Effector memory CD4-positive, alpha-beta T cell (primary cell): Measurements from ENCODE around the gene SNU13.
"Not testable (repeated sequence)": the region's sequence is repeated elsewhere in the genome, so short reads cannot be mapped to it uniquely, and the experiment has no call there.

ENCODE experiments used
- DNase-seq, 3 donors: peaks; one replicate each; pipeline ENCODE4 v3.0.0-alpha.2; 2020
- H3K27ac ChIP-seq: 2 replicates; pipeline ENCODE4 v1.7.0; 2013; ENCODE audit warnings: mild to moderate bottlenecking, low read length, moderate library complexity; ENCODE audit not compliant: insufficient read depth, poor library complexity, severe bottlenecking
- H3K27me3 ChIP-seq: replicated peaks from 2 replicates; pipeline ENCODE4 v1.7.0; 2013; ENCODE audit warnings: mild to moderate bottlenecking, low read length; ENCODE audit not compliant: insufficient read depth, control insufficient read depth, poor library complexity, severe bottlenecking
- H3K36me3 ChIP-seq: 2 replicates; pipeline ENCODE4 v1.7.0; 2013; ENCODE audit warnings: mild to moderate bottlenecking, low read length, moderate library complexity; ENCODE audit not compliant: control insufficient read depth, insufficient read depth
- H3K4me1 ChIP-seq: 2 replicates; pipeline ENCODE4 v1.7.0; 2013; ENCODE audit warnings: low read length, mild to moderate bottlenecking; ENCODE audit not compliant: control insufficient read depth, insufficient read depth, poor library complexity, severe bottlenecking
- H3K4me3 ChIP-seq: 2 replicates; pipeline ENCODE4 v1.7.0; 2013; ENCODE audit warnings: low read length, low read depth, mild to moderate bottlenecking; ENCODE audit not compliant: insufficient read depth, poor library complexity, severe bottlenecking
- H3K9me3 ChIP-seq: 2 replicates; pipeline ENCODE4 v1.7.0; 2013; ENCODE audit warnings: mild to moderate bottlenecking, low read length, moderate library complexity; ENCODE audit not compliant: control insufficient read depth

Gene SNU13

DNA sequence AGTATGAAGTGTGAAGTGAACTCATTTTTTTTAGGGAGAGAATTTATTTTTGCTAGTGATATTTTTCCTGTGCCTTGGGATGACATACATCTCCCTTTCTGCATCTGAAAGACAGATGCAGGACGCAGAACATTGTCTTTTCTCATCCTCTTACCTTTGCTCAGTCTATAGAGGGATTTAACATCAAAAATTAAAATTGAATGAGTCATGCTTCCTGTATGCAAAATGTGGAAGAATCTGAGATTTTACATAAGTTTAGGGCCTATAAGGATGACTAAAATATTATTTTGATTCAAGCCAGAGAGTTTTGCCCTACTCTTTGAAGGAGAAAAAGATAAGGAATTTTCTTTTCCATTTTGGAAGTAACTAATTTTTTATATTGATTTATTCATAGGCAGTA, 40.2 kb downstream of the SNU13 start:
- peaks cover 71% of the 10 kb centered on the region for H3K36me3 ChIP-seq

DNA sequence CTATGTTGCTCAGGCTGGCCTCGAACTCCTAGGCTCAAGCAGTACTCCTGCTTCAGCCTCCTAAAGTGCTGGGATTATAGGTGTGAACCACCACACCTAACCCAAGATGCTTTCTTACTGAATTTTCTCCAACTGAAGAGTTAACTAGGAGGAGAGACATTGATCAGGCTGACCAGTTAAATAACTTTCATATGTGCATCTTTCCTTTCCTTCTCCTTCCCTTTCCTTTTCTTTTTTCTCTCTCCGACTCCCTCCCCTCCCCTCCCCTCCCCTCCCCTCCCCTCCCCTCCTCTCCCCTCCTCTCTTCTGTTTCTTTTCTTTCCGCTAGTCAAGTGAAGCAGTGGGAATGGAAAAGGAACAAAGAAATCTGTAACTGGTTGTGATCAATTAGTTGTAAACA, 40.9 kb downstream of the SNU13 start:
- Histone ChIP-seq H3K27me3 (no peaks in the 10 kb centered on the region), H3K4me3 (no peak overlapping the region), H3K4me1 (no peaks in the 10 kb centered on the region), H3K27ac (no peak overlapping the region), H3K9me3 (no peaks in the 10 kb centered on the region), H3K36me3 (peaks cover 70% of the 10 kb centered on the region)
- no peak for DNase-seq

More for the DNA sequence above, 40.2 kb downstream of the SNU13 start:
- Histone ChIP-seq H3K4me3 (no peak overlapping the region), H3K9me3 (no peaks in the 10 kb centered on the region), H3K27me3 (no peaks in the 10 kb centered on the region), H3K27ac (no peak overlapping the region), H3K4me1 (no peaks in the 10 kb centered on the region)
- no peak for DNase-seq

DNA sequence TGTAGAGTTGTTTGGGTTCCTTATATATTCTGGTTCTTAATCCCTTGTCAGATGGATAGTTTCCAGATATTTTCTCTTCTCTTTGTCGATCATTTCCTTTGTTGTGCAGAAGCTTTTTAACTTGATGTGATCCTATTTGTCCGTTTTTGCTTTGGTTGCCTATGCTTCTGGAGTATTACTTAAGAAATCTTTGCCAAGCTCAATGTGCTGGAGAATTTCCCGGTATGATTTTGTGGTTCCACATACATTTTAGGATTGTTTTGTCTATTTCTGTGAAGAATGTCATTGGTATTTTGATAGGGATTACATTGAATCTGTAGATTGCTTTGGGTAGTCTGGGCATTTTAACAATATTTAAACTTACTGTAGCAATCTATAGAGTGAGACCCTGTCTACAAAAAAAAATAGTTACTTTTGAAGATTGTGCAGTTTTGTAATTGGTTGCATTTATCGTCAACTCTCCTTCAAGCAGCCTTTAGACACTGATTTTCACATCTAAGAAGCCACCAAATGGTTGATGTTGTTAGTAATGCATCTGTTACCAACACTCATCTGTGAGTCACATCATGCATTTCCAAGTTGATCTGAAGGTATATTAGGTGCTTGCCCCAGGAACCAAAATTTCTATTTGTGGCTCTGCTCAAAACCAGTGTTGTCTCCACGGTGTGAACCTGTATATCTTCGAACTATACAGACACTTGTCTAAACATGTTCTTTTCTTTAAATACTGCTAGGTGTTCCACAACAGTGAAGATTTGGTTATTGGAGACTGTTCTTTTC, 46.1 kb downstream of the SNU13 start:
- H3K4me1 ChIP-seq: no peaks in the 10 kb centered on the region
- no peak overlapping the region for H3K4me3 ChIP-seq
- H3K9me3 ChIP-seq: no peaks in the 10 kb centered on the region
- no peak overlapping the region for H3K27ac ChIP-seq
- no peaks in the 10 kb centered on the region for H3K27me3 ChIP-seq
- H3K36me3 ChIP-seq: peaks cover 77% of the 10 kb centered on the region
- no peak for DNase-seq

DNA sequence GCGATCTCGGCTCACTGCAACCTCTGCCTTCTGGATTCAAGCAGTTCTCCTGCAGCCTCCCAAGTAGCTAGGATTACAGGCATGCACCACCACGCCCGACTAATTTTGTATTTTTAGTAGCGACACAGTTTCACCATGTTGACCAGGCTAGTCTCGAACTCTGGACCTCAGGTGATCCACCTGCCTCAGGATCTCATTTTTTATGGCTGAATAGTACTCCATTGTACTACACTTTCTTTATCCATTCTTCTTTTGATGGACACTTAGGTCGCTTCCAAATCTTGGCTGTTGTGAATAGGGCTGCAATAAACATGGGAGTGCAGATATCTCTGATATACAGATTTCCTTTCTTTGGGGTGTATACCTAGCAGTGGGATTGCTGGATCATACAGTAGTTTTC, 46.8 kb downstream of the SNU13 start:
- no peak for DNase-seq
- Histone ChIP-seq H3K9me3 (no peaks in the 10 kb centered on the region), H3K27me3 (no peaks in the 10 kb centered on the region), H3K4me1 (no peaks in the 10 kb centered on the region), H3K27ac (no peak overlapping the region), H3K4me3 (no peak overlapping the region), H3K36me3 (peaks cover 78% of the 10 kb centered on the region)

DNA sequence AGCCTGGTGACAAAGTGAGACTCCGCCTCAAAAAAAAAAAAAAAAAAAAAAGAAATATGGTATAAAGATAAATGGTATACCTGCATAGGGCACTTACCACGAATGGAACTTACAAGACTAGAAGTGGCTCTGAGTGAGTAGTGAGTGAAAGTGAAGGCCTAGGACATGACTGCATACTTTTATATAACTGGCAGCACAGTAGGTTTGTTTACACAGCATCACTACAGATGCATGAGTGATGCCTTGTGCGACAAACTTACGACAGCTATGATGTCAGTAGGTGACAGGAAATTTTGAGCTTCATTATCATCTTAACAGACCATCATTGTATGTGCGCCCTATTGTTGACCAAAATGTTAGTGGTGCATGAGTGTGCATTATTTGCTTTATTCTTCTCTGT, 49.9 kb downstream of the SNU13 start:
- Histone ChIP-seq H3K4me3 (no peak overlapping the region), H3K27ac (no peak overlapping the region), H3K4me1 (no peaks in the 10 kb centered on the region), H3K36me3 (peaks cover 83% of the 10 kb centered on the region), H3K27me3 (no peaks in the 10 kb centered on the region), H3K9me3 (no peaks in the 10 kb centered on the region)
- no peak for DNase-seq

DNA sequence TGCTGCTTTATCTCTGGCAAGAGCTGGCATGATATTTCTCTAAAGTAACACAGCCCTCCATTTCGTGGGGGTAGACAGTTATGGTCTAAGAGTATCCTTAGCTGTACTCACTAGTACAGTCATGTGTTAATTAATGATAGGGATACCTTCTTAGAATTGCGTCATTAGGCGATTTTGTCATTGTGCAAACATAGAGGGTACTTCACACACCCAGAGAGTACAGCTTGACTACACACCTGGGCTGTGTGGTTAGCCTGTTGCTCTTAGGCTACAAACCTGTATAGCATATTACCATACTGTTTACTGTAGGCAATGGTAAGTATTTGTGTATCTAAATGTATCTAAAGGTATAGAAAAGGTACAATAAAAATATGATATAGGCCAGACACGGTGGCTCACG, 50.5 kb downstream of the SNU13 start:
- no peak for DNase-seq
- no peaks in the 10 kb centered on the region for H3K27me3 ChIP-seq
- H3K4me3 ChIP-seq: no peak overlapping the region
- H3K27ac ChIP-seq: no peak overlapping the region
- H3K36me3 ChIP-seq: peaks cover 81% of the 10 kb centered on the region
- no peaks in the 10 kb centered on the region for H3K9me3 ChIP-seq
- H3K4me1 ChIP-seq: no peaks in the 10 kb centered on the region

DNA sequence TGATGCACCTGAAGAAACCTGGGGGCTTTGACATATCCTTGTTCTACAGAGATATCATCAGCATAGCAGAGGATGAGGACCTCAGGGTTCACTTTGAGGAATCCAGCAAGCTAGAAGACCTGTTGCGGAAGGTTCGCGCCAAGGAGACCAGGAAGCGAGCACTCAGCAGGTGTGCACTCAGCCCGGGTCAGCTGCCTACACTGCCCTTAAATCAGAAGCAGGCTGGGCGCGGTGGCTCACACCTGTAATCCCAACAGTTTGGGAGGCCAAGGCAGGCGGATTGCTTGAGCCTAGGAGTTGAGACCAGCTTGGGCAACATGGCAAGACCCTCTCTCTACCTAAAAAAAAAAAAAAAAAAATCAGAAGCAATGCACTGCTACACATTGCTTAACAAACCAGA, 51.0 kb downstream of the SNU13 start:
- peaks cover 76% of the 10 kb centered on the region for H3K36me3 ChIP-seq
- DNase-seq, H3K27me3 ChIP-seq, H3K27ac ChIP-seq, H3K4me3 ChIP-seq, H3K9me3 ChIP-seq, H3K4me1 ChIP-seq: not testable (repeated sequence)

DNA sequence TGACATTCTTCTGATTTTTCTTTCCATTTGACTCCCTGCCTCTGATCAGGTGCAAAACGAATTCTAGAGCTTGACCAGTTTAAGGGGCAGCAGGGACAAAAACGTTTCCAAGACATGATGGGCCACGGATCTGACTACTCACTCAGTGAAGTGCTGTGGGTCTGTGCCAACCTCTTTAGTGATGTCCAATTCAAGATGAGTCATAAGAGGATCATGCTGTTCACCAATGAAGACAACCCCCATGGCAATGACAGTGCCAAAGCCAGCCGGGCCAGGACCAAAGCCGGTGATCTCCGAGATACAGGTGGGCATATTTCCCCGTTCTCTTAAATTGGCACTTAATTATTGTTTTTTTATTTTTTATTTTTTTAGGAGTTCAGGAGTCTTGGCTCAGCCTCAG, 52.2 kb downstream of the SNU13 start:
- no peaks in the 10 kb centered on the region for H3K9me3 ChIP-seq
- peaks cover 70% of the 10 kb centered on the region for H3K36me3 ChIP-seq
- no peak overlapping the region for H3K4me3 ChIP-seq
- H3K27ac ChIP-seq: no peak overlapping the region
- H3K27me3 ChIP-seq: no peaks in the 10 kb centered on the region
- H3K4me1 ChIP-seq: no peaks in the 10 kb centered on the region
- DNase-seq: no peak

DNA sequence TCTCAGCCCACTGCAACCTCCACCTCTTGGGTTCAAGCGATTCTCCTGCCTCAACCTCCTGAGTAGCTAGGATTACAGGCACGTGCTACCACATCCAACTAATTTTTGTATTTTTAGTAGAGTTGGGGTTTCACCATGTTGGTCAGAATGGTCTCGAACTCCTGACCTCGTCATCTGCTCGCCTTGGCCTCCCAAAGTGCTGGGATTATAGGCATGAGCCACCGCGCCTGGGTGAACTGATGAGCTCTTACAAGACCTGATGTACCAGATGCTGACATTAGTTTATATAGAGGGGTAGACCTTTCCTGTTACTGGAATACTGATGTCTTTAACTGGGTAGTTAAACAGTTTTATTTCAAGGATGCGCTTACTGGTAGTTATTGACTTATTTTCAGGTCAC, 54.1 kb downstream of the SNU13 start:
- DNase-seq, H3K4me1 ChIP-seq, H3K9me3 ChIP-seq, H3K27me3 ChIP-seq, H3K27ac ChIP-seq, H3K4me3 ChIP-seq: not testable (repeated sequence)
- peaks cover 61% of the 10 kb centered on the region for H3K36me3 ChIP-seq

DNA sequence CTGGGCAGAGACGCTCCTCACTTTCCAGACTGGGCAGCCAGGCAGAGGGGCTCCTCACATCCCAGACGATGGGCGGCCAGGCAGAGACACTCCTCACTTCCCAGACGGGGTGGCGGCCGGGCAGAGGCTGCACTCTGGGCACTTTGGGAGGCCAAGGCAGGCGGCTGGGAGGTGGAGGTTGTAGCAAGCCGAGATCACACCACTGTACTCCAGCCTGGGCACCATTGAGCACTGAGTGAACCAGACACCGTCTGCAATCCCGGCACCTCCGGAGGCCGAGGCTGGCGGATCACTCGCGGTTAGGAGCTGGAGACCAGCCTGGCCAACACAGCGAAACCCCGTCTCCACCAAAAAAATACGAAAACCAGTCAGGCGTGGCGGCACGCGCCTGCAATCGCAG, 57.1 kb downstream of the SNU13 start:
- H3K4me1 ChIP-seq, H3K9me3 ChIP-seq, DNase-seq, H3K27me3 ChIP-seq, H3K4me3 ChIP-seq, H3K27ac ChIP-seq: not testable (repeated sequence)
- H3K36me3 ChIP-seq: peaks cover 59% of the 10 kb centered on the region
